ENCODE results near the gene SBK3.

Gene SBK3

DNA sequence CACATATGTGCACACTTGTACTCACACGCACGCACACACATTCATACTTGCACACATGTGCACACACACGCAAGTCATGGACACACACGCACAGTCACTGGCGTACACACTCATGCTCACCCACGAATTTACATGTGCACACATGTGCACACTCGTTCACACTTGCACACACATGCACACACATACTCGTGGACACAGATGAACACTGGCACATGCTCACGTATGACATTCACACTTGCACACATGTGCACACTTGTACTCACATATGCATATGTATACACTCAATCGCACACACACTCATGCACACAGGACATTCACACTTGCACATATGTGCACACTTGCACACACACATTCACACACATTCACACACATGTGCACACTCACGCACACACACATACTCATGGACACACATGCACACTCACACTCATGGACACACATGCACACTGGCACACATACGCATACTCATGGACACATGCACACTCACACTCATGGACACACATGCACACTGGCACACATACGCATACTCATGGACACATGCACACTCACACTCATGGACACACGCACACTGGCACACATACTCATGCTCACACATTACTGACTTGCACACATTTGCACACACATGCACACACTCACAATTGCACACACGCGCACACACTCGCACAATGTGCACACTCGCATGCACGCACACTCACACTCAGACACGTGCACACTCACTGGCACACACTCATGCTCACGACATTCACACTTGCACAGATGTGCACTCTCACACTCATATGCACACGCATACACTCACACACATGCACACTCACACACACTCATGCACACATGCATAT lies 17.9 kb downstream of the SBK3 start:
- Mint-ChIP-seq H3K27me3 (peaks cover 9% of the 10 kb centered on the region), H3K4me3 (no peak overlapping the region), H3K36me3 (ENCODE audit: low read depth) (no peaks in the 10 kb centered on the region), H3K9me3 (no peaks in the 10 kb centered on the region), H3K27ac (no peak overlapping the region), H3K4me1 (ENCODE audit: low read depth) (no peaks in the 10 kb centered on the region)
- intact Hi-C loops (cut with micrococcal nuclease): no loop called here

DNA sequence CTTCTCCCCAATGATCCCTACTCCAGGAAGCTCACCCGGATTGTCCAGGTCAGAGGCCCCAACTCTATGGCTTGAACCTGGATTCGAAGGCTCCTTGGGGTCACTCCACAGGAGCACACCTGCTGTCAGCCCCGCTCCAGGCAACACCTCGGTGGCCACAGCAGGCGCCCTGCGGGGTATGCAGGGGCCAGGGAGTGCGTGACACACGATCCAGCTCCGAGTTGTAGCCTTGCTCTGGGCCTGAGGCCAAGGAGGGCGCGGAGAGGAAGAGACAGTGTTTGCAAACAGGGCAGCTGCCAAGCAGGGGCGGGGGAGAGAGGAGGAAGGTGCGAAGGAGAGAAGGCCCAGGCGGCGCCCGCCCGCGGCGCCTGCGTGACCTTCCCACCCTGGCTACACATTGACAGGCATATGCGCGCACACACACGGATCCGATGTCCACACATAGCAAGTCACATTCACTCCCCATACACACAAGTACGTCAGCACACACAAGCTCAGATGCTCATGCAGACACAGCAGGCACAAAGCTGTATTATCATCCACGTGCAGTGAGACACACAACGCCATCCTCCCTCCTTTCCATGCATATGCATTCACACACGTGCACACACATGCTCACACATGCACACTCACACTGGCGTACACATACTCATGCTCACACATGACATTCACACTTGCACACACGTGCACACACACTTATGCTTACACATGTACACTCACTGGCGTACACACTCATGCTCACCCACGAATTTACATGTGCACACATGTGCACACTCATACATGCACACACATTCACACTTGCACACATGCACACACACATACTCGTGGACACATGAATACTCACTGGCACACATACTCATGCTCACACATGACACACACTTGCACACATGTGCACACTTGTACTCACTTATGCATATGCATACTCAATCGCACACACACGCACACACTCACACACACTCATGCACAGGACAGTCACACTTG lies 18.8 kb downstream of the SBK3 start:
- H3K27me3 Mint-ChIP-seq: peaks cover 9% of the 10 kb centered on the region
- H3K36me3 Mint-ChIP-seq (ENCODE audit: low read depth): no peaks in the 10 kb centered on the region
- no peak overlapping the region for H3K27ac Mint-ChIP-seq
- H3K4me1 Mint-ChIP-seq (ENCODE audit: low read depth): no peaks in the 10 kb centered on the region
- no peaks in the 10 kb centered on the region for H3K9me3 Mint-ChIP-seq
- intact Hi-C loops (cut with micrococcal nuclease): no loop called here
- H3K4me3 Mint-ChIP-seq: no peak overlapping the region

DNA sequence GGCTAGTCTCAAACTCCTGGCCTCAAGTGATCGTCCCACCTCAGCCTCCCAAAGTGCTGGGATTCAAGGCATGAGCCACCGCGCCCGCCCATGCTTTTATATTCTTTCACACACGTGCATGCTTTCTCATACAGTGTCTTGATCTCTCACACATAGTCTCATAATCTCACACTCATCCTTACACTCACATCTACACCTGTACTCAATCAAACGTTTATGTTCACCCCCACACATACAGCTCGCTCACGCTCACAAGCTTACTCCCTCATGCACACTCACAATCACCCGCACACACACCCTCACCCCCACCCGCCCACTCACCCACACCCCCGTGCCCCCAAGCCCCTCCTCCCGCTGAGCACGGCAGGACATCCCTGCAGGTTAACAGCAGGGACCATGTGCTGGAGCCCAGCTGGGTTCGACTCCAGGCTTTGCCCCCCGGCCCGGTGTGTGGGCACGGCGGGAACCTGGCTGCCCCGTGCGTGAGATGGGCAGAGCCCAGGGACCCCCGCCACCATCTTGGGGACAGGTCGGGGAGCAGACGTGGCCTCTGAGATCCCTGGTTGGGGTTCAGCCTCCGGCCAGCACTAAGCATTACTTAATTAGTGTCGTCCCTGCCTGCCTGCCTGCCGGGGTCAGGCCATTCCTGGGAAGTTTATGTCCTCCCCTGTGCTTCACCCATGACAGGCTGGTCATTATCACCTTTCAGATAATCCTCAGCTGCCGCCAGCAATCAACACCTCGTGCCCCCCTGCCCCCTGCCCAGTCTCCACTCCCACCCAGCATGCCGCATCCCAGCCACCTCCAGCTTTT lies 19.8 kb downstream of the SBK3 start:
- peaks cover 9% of the 10 kb centered on the region for H3K27me3 Mint-ChIP-seq
- no peaks in the 10 kb centered on the region for H3K36me3 Mint-ChIP-seq (ENCODE audit: low read depth)
- H3K9me3 Mint-ChIP-seq: no peaks in the 10 kb centered on the region
- intact Hi-C loops (cut with micrococcal nuclease): no loop called here
- no peaks in the 10 kb centered on the region for H3K4me1 Mint-ChIP-seq (ENCODE audit: low read depth)
- no peak overlapping the region for H3K4me3 Mint-ChIP-seq
- no peak overlapping the region for H3K27ac Mint-ChIP-seq

DNA sequence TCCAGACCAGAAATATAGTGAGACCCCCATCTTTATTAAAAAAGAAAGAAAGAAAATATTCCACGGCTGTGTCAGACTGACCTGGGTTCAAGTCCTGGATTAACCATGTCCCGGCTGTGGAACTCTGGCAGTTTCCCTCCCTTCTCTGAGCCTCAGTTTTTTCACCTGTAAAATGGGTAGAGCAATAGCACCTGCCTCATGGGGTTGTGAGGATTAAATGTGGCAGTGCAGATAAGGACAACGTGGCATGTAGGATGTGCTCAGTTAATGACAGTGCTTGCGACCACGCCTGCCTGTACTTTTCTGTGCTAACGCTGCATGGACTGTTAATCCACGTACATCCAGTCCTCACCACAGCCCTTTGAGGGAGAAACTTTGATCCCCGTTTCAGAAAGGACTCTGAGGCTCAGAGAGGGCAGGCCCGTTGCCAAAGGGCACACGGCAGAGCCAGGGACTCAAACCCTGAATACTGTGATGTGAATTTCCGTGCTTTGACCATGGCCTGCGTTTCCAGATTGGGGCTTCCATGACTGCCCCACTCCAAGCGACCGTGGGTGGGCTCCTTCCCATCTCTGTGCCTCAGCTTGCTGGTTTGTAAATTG lies 24.6 kb downstream of the SBK3 start:
- intact Hi-C loops (cut with micrococcal nuclease): no loop called here
- Mint-ChIP-seq H3K4me3 (no peak overlapping the region), H3K36me3 (ENCODE audit: low read depth) (no peaks in the 10 kb centered on the region), H3K27me3 (peaks cover 8% of the 10 kb centered on the region), H3K27ac (no peak overlapping the region), H3K4me1 (ENCODE audit: low read depth) (peaks cover 6% of the 10 kb centered on the region), H3K9me3 (no peaks in the 10 kb centered on the region)

DNA sequence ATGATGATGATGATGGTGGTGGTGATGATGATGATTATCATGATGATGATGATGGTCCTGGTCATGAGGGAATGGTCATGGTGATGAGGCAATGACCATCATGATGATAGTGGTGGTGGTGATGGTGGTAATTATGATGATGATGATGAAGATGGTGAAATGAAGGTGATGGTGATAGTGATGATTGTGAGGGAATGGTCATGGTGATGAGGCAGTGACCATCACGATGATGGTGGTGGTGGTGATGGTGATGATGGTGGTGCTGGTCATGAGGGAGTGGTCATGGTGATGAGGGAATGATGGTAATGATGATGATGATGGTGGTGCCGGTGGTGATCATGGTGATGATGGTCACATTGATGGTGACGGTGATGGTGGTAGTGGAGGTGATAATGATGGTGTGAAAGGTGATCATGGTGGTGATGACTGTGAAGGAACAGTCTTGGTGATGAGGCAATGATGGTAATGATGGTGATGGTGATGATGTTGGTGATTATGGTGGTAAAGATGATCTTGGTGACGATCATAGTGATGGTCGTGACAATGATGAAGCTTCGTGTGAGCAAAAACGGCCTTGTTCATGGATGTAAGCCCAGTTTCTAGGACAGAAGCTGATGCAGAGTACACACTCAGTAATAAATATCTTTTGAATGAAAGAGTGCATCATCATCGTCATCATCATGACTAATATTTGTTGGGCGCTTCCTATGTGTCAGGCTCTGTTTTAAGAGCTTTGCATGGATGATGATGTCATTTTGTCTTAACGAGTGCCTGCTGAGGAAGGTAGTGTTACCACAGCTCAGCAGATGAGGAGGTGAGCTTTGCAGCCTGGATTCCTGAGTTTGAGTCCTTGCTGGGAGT lies 25.7 kb downstream of the SBK3 start:
- Mint-ChIP-seq H3K36me3 (ENCODE audit: low read depth) (no peaks in the 10 kb centered on the region), H3K27me3 (peaks cover 5% of the 10 kb centered on the region), H3K9me3 (no peaks in the 10 kb centered on the region), H3K4me3 (no peak overlapping the region), H3K4me1 (ENCODE audit: low read depth) (peaks cover 6% of the 10 kb centered on the region), H3K27ac (no peak overlapping the region)
- intact Hi-C loops (cut with micrococcal nuclease): loop anchor here (5.0 kb wide), 1 partner anchor 78 kb away; the partner anchor contains the start of gene FIZ1

DNA sequence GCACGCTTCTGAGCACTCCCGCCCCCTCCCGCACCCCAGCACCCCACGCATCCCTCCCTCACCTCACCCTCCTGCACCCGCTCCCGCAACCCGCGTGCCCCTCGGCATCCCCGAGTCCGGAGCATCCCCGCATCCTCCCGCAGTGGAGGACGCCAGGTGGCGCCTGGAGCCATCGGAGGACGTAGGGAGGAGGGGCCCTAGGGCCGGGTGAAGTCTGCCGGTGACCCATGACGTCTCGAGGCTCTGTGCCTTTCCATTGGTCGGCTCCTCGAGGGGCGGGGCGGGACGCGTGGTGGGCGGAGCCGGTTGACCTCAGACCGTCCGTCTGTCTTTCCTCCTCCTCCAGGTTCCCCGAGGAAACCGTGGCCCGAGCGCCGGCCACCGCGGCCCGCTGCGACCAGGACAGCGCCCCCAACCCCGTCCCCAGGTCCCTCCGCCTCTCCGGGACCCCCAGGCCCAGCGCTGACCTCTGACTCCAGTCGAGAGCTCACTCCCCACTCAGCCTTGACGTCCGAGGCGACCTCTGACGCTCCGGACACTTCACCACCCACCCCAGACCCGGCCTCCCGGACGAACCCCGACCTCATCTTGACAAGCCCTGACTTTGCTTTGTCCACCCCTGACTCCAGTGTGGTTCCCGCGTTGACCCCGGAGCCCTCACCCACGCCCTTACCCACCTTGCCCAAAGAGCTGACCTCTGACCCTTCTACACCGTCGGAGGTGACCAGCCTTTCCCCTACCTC lies 28.3 kb downstream of the SBK3 start:
- Mint-ChIP-seq H3K36me3 (ENCODE audit: low read depth) (no peaks in the 10 kb centered on the region), H3K4me3 (peak overlapping the region; percentile 76), H3K4me1 (ENCODE audit: low read depth) (peaks cover 6% of the 10 kb centered on the region), H3K27ac (peak overlapping the region; percentile 93), H3K27me3 (peaks cover 21% of the 10 kb centered on the region), H3K9me3 (no peaks in the 10 kb centered on the region)
- intact Hi-C loops (cut with micrococcal nuclease): loop anchor here (1.0 to 5.0 kb wide), 3 partner anchors 80 to 114 kb away; partner anchors contain the start of genes FIZ1 and ZNF784

DNA sequence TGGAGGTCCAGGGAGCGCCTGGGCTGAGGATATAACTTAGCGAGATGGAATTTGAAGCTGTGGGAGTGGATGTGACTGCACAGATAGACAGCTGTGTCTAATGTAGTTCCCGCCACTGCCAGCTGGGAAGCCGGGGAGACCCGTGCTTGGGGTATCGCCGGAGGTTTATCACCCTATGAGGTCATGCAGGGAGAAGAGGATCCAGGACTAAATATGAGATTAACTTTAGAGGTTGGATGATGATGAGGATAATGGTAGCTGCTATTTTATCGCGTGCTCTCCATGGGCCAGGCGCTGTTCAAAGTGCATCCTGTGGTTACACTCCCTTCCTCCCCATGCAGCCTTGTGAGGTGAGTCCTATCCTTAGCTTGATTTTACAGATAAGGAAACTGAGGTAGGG lies 37.2 kb downstream of the SBK3 start:
- H3K36me3 Mint-ChIP-seq (ENCODE audit: low read depth): no peaks in the 10 kb centered on the region
- intact Hi-C loops (cut with micrococcal nuclease): no loop called here
- peaks cover 12% of the 10 kb centered on the region for H3K4me1 Mint-ChIP-seq (ENCODE audit: low read depth)
- peaks cover 44% of the 10 kb centered on the region for H3K27me3 Mint-ChIP-seq
- H3K4me3 Mint-ChIP-seq: no peak overlapping the region
- no peaks in the 10 kb centered on the region for H3K9me3 Mint-ChIP-seq
- no peak overlapping the region for H3K27ac Mint-ChIP-seq

DNA sequence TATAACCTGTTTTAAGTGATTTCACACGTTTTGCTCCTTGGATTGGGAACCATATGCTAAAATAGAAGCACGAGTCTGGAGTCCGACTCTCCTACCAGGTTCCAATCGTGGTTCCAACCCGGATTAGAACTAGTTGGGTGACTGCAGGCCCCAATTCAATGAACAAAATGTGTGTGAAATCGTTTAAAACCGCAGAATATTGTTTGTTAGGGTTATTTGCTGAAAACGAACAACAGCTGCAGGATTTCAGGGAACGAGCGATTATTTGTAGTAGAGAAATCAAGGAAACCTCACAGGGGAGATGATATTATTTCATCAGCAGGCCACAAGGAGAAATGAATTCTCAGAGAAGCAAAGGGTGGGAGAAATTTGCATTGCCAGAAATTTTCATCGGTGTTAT lies 40.4 kb downstream of the SBK3 start:
- Mint-ChIP-seq H3K36me3 (ENCODE audit: low read depth) (no peaks in the 10 kb centered on the region), H3K27ac (no peak overlapping the region), H3K4me3 (no peak overlapping the region), H3K27me3 (peaks cover 32% of the 10 kb centered on the region), H3K4me1 (ENCODE audit: low read depth) (peaks cover 14% of the 10 kb centered on the region), H3K9me3 (no peaks in the 10 kb centered on the region)
- intact Hi-C loops (cut with micrococcal nuclease): loop anchor here (2.0 kb wide), 1 partner anchor 364 kb away; no protein-coding TSS in a partner anchor

DNA sequence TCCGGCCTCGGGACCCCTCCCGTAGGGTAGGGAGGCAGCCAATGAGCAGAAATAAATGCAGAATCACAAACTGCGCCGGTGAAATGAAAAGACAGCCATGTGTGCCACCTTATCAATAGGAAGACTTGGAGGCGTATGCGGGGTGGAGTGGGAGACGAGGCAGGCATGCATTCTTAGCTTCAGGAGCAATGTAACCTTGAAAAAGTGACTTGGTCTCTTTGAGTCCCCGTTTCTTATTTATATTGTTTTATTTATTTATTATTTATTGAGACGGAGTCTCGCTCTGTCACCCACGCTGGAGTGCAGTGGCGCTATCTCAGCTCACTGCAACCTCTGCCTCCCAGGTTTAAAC lies 41.1 kb downstream of the SBK3 start:
- no peaks in the 10 kb centered on the region for H3K36me3 Mint-ChIP-seq (ENCODE audit: low read depth)
- intact Hi-C loops (cut with micrococcal nuclease): loop anchor here (2.0 kb wide), 1 partner anchor 363 kb away; no protein-coding TSS in a partner anchor
- peak overlapping the region; percentile 71 for H3K4me3 Mint-ChIP-seq
- H3K27ac Mint-ChIP-seq: peak overlapping the region; percentile 87
- H3K27me3 Mint-ChIP-seq: peaks cover 27% of the 10 kb centered on the region
- no peaks in the 10 kb centered on the region for H3K9me3 Mint-ChIP-seq
- H3K4me1 Mint-ChIP-seq (ENCODE audit: low read depth): peaks cover 14% of the 10 kb centered on the region

DNA sequence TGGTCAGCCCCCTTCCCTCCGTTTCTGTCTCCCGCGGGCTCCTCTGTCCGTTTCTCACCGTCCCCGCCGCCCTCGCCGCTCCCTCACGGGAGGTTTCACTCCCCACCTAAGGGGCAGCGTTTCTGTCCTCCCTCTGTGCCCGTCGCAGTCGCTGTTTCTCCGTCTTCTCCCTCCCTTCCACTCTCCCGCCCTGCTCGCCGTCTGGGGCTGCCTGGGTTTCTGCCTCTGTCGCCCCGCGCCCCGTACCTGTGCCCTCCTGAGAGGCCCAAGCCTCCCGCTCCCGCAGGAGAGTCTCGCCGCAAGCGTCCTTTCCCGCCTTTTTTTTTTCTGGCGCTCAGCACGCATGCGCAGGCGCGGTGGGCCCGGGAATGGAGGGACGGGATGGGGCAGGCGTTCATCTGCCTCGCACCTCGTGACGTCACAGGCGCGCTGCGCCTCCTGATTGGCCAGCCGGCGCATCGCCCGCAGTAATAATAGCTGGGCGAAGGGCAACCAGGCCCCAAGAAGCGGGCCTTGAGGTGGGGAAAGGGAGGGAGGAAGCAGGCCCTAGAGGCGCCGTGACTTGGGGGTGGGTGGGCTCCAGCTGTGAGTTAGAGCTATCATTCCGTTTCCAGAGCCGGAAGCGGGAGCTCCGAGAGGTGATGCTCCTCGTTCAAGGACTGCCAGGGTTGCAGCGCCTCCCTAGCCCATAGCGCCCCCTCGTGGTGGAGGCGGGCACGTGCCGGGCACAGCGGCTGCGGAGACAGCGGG lies 41.7 kb downstream of the SBK3 start:
- Mint-ChIP-seq H3K9me3 (no peaks in the 10 kb centered on the region), H3K27me3 (peaks cover 25% of the 10 kb centered on the region), H3K27ac (peak overlapping the region; percentile 87)

DNA sequence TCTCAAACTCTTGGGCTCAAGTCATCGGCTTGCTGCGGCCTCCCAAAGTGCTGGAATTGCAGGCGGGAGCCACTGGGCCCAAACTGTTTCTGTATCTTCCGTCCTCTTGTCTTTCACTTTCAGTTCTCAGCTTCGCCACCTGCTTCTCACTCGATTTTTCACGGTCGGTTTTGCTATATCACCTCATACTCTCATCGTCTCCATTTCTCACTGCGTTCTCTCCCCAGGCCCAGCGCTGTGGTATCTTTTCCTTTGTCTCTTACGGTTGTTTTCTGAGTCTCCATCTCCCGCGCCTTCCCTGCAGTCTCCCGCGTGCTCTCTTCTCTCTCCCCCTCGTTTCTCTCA lies 42.2 kb downstream of the SBK3 start:
- intact Hi-C loops (cut with micrococcal nuclease): loop anchor here (1.0 kb wide), 1 partner anchor 35 kb away; no protein-coding TSS in a partner anchor
- Mint-ChIP-seq H3K27me3 (peaks cover 24% of the 10 kb centered on the region), H3K36me3 (ENCODE audit: low read depth) (no peaks in the 10 kb centered on the region), H3K27ac (peak overlapping the region; percentile 87), H3K4me1 (ENCODE audit: low read depth) (peaks cover 19% of the 10 kb centered on the region), H3K4me3 (no peak overlapping the region), H3K9me3 (no peaks in the 10 kb centered on the region)

More for the DNA sequence above, 41.7 kb downstream of the SBK3 start:
- Mint-ChIP-seq H3K4me1 (ENCODE audit: low read depth) (peaks cover 19% of the 10 kb centered on the region), H3K36me3 (ENCODE audit: low read depth) (no peaks in the 10 kb centered on the region), H3K4me3 (peak overlapping the region; percentile 71)
- intact Hi-C loops (cut with micrococcal nuclease): loop anchor here (1.0 to 2.0 kb wide), 2 partner anchors 35 to 363 kb away; no protein-coding TSS in a partner anchor
